Tongue (tissue), 2 donors: ENCODE data around the gene PARD6G. TPM values are rescaled to one million over a fixed set of nuclear protein-coding genes. Genes with fewer than 3 reads are reported as not detected.
A peak's percentile ranks its signal among the peaks of the same experiment; 100 is the strongest.

Source experiments
- DNase-seq: peaks from one replicate; pipeline ENCODE4 v3.0.0-alpha.2; 2015
- total RNA-seq: library from RNA; depleted of rRNA; stranded (reverse); fragments of >200 nt; gene quantifications from one replicate; pipeline ENCODE4 v1.2.3, GENCODE V29; 2014

The PARD6G gene
- total RNA-seq, 1 donor from 2014 or later, result 11.6 TPM

- DNase-seq, result no peak
These were observed 57.8 kb downstream of the PARD6G start for GRCh38 chr18:80189531-80189865.

GRCh38 chr18:80188643-80189530, 58.4 kb downstream of the PARD6G start:
- no peak for DNase-seq

DNA sequence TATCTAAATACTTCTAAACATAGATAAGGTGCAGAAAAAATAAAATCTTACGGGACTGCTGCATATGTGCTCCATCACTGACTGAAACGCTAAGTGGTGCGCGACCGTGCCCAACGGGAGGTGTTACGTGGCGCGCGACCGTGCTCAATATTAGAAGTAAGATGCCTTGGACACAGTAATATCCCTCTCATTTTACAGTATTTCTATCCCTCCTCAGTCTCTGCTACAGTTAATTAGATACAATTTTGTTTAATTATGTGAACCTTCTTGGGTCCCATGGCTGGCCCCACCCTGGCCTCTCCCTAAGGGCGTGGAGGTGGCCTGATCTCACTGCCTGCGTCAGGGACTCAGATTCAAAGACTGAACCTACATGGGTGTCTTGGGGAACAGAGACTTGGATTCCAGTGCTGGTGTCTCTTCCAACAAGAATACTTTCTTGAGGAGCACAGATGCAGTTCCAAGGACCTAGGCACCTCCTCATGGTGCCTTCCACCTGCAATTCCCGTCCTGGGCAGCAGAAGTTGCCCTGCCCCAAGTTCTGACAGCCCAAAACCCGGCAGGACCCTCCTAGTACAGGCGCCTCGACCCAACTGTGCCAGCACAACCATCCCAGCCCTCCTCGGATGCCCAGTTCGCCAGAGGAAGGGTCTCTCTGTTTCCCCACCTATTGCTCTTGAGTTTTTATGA, 59.2 kb downstream of the PARD6G start:
- DNase-seq, result no peak

DNA sequence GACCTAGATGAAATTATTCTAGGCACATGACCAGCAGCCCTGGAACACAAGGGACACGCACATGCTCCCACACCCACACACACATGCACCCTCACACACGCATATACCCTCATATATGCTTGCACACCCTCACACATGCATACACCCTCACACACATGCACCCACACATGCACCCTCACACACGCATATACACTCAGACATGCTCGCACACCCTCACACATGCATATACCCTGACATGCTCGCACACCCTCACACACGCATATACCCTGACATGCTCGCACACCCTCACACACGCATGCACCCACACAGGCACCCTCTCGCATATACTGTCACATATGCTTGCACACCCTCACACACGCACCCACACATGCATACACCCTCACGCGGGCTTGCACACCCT, 61.8 kb downstream of the PARD6G start:
- DNase-seq, result no peak

GRCh38 chr18:80184243-80184772, 63.0 kb downstream of the PARD6G start:
- no peak for DNase-seq

DNA sequence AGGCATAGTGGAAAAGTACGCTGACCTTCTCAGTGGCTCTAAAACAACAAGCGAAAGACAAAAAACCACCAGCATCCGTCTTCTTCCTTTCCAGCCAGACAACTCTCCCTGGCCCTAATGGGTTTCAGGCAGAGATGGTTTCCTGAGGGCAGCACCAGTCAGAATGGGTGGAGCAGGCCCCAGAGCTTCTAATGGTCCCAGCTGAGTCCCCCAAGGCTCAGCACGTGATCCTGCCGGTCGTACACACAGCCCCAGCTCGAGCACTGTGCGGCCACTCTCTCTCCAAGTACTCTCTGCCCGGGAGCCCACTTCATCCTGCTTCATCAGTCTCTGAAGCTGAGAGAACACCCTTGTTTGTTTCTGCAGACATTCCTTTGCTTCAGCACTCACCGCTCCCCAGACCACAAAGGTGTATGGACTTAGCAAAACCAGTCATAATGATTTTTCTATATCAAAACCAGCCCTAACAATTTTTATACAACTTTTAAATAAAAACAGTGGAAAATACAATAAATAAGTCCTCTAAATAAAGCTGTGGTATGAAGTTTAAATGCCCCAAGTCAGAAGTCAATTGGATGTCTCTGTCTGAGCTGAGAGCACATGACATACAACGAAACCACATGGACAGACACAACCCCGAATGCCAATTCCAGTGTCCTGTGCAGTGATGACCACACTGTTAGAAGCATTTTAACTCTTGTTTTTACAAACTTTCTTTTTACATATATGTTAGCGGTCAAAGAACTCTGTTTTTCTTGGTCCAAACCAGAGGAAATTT, 63.9 kb downstream of the PARD6G start:
- DNase-seq, result no peak

DNA sequence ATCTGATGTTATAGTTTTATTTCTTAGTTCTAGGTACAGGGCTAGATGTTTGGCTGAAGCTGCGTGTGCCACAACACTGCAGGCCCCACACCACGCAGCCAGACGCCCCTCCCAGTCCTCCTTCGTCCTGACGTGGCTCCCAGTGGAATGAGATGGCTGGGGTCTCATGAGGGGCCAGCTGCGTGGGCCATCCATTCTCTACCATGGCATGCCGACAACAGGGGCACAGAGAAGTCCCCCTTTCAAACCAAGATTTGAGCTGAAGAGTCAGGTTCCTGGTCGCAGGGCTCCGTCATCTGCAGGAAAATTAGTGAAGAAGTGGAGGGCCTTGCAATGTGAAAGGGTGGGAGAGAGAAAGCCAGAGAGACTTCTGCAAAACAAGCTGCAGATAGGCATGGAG, 64.5 kb downstream of the PARD6G start:
- DNase-seq, result no peak

DNA sequence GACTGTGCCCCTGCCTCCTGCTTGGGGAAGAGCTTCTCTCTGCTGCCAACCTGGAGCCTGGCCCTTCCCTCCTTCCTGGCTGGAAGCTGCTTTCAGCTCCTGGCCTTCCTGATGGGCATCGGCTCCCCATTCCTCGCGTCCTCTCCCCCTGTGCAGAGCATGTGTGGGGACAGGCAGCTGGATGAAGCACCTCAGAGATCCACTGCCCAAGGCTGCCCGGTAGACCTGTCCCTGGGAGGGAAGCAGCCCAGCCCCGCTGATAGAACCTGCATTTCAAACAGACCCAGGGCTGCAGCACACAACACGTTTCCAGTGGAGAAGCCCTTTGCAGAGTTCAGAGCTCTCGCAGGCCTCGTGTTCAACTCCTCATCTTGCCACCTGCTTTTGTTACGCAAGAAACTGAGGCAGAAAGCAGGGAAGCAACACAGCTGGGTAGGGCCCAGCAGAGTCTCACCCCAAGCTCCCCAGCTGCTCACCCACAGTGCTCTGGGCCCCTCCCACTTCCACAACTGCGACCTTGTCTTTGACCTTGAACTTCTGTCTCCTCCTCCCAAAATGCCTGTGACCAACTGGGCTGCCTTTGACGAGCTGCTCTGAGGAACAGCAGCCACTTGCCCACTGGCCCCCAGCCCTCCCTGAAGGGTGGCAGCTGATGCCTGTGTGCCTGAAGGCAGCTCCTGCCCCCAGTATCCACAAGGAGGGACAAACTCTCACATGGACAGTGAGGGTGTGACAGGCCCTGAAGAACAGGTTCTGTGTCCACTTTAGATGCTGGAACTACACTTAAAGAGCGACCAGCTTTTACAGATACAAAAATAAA, 65.5 kb downstream of the PARD6G start:
- no peak for DNase-seq

GRCh38 chr18:80180778-80181564, 66.3 kb downstream of the PARD6G start:
- DNase-seq, result no peak

DNA sequence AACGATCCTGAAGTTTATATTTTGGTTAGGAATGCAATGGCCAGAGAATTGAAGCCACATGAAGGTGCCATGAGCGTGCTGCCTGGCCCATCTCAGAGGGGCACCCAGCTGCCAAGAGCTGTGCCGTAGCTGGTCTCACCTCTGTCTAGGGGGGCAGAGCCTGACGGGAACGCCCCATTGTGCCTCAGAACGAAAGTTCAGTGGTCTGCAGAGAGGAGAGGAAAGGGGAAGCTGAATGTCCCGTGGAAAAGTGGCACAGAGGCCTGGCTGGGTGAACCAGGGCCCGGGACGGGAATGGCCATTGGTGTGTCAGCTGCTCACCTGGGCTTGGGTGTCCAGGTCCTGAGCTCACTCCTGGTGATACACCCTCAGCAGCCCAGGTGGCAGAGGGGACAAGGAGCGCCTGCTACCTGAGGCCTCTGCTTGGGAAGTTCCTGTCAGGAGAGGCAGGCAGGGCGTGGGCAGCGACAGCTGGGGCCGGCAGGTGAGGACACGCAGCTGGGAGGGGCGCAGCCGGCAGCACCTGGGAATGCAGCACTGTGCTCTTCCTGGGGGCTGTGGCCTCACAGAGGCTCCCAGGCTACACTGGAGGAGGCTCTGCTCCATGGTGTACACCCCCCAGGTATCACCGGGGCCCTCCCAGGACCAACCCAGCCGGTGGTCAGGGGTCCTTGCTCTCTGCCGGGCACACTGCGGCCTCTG, 67.3 kb downstream of the PARD6G start:
- peak; percentile 56 for DNase-seq

DNA sequence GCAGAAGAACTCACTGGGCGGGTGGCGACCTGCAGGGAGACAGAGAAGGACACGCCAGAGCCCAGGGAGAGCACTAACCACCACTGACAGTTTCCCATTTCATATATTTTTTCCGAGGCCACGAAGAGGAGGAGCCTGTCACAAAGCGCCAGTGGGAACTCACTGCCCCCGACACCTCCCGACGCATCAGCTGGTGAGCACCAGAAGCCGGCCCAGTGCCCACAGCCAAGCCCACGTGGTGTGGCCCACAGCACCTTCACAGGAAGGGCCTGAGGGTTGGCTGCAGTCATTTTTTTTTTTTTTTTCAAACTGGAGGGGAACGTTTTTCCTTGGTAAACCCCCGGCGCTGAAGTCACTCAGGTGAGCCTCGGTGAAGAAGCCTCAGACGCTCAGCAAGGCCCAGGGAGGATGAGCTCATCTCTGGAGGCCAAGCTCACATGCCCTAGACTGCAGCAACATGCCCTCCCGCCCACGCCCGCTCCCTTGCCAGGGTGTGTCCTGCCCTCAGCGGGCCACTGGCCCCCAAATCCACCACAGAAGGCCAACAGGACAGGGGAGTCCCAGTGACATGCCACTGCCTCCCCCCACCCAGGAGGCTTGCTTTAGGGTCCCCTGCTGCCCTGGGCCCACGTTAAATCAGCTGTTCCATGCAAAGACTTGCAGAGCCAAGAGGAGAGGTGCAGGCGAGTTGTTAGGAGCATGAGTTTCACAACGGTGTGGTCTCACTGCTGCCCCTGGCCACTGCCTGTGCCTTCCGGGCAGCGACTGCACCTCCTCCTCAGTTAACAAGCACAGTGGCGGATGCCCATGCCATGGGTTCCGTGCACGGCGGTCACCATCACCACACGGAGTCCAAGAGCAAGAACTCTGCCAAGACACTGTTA, 68.1 kb downstream of the PARD6G start:
- no peak for DNase-seq

DNA sequence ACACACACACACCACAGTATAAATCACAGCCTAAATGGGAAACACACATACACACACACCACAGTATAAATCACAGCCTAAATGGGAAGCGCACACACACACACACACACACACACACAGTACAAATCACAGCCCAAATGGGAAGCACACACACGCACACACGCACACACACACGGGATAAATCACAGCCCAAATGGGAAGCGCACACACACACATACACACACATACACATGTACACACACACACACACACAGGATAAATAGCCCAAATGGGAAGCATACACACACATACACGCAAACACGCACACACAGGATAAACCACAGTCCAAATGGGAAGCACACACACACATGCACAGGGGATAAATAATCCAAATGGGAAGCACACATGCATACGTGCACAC, 70.2 kb downstream of the PARD6G start:
- DNase-seq, result no peak

GRCh38 chr18:80176334-80177073, 70.8 kb downstream of the PARD6G start:
- DNase-seq, result peak; percentile 35

- DNase-seq, result no peak
These were observed 71.7 kb downstream of the PARD6G start for GRCh38 chr18:80175451-80176204.

- DNase-seq, result no peak
These were observed 74.3 kb downstream of the PARD6G start for GRCh38 chr18:80173060-80173459.

- no peak for DNase-seq
These were observed 75.3 kb downstream of the PARD6G start for GRCh38 chr18:80172056-80172455.

GRCh38 chr18:80171054-80171872, 76.1 kb downstream of the PARD6G start:
- peak; percentile 57 for DNase-seq
